Lower leg skin (tissue), 3 donors: ENCODE data around the gene ZNF511.

ENCODE experiments used
- POLR2A ChIP-seq, 2 donors: fragments of 450-650 bp; IDR thresholded peaks; one replicate each; pipeline ENCODE4 v1.6.1; 2016 to 2017; ENCODE audit warnings: antibody characterized with exemption in 2 of 2, mild to moderate bottlenecking in 1 of 2, moderate library complexity in 1 of 2
- TF ChIP-seq, protein P1 (sequence below), 3 donors: fragments of 450-650 bp; IDR thresholded peaks; one replicate each; pipeline ENCODE4 v1.5.1; 2016; ENCODE audit warnings: antibody characterized with exemption in 3 of 3, mild to moderate bottlenecking in 3 of 3, moderate library complexity in 2 of 3

- no peak for TF ChIP-seq POLR2A (IDR thresholded peaks at IDR 0.05)
- TF ChIP-seq, protein P1, sequence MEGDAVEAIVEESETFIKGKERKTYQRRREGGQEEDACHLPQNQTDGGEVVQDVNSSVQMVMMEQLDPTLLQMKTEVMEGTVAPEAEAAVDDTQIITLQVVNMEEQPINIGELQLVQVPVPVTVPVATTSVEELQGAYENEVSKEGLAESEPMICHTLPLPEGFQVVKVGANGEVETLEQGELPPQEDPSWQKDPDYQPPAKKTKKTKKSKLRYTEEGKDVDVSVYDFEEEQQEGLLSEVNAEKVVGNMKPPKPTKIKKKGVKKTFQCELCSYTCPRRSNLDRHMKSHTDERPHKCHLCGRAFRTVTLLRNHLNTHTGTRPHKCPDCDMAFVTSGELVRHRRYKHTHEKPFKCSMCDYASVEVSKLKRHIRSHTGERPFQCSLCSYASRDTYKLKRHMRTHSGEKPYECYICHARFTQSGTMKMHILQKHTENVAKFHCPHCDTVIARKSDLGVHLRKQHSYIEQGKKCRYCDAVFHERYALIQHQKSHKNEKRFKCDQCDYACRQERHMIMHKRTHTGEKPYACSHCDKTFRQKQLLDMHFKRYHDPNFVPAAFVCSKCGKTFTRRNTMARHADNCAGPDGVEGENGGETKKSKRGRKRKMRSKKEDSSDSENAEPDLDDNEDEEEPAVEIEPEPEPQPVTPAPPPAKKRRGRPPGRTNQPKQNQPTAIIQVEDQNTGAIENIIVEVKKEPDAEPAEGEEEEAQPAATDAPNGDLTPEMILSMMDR (IDR thresholded peaks at IDR 0.05), result no peak
Measured at GRCh38 chr10:133264461-133264860, 44.3 kb upstream of the ZNF511 start.
